GM23338 (cell line): ENCODE measurements around the gene GRM4.
A peak's percentile ranks its signal among the peaks of the same experiment; 100 is the strongest.

Source experiments
- CREB1 ChIP-seq: fragments of 250-450 bp; sonication (Bioruptor Pico); IDR thresholded peaks from 2 replicates; pipeline ENCODE4 v1.5.0; 2020; ENCODE audit warnings: low read depth, mild to moderate bottlenecking, moderate library complexity
- CTCF ChIP-seq, 2 experiments: fragments of 200-600 bp in 1 of 2; sonication (generic) in 1 of 2; conservative IDR thresholded peaks; 2 replicates each; pipeline versions ENCODE4 v1.5.1 to v1.6.1; 2016 to 2017; ENCODE audit warnings: antibody characterized with exemption in 2 of 2, low read depth in 2 of 2, mild to moderate bottlenecking in 2 of 2, moderate library complexity in 1 of 2
- ETS1 ChIP-seq: IDR thresholded peaks from 2 replicates; pipeline ENCODE4 v1.6.1; 2016; ENCODE audit warnings: antibody characterized with exemption
- EZH2 ChIP-seq: fragments of 200-600 bp; sonication (generic); IDR thresholded peaks from one replicate; pipeline ENCODE4 v1.8.0; 2017; ENCODE audit warnings: antibody characterized with exemption, mild to moderate bottlenecking, low read depth; ENCODE audit not compliant: unreplicated experiment
- EZH2phosphoT487 ChIP-seq: fragments of 200-600 bp; sonication (generic); IDR thresholded peaks from one replicate; pipeline ENCODE4 v1.8.1; 2018; ENCODE audit warnings: antibody characterized with exemption; ENCODE audit not compliant: unreplicated experiment
- JUNB ChIP-seq: IDR thresholded peaks from one replicate; pipeline ENCODE4 v1.6.1; 2016; ENCODE audit warnings: antibody characterized with exemption; ENCODE audit not compliant: unreplicated experiment
- POLR2AphosphoS5 ChIP-seq: IDR thresholded peaks from 2 replicates; pipeline ENCODE4 v1.6.1; 2016; ENCODE audit warnings: antibody characterized with exemption, low read depth
- REST ChIP-seq: IDR thresholded peaks from one replicate; pipeline ENCODE4 v1.6.1; 2018; ENCODE audit warnings: antibody characterized with exemption; ENCODE audit not compliant: unreplicated experiment
- STAT1 ChIP-seq: IDR thresholded peaks from one replicate; pipeline ENCODE4 v1.6.1; 2016; ENCODE audit warnings: antibody characterized with exemption; ENCODE audit not compliant: unreplicated experiment
- ZNF114 ChIP-seq: fragments of 250-450 bp; sonication (Bioruptor Pico); IDR thresholded peaks from 2 replicates; pipeline ENCODE4 v1.5.0; 2020; ENCODE audit warnings: mild to moderate bottlenecking, moderate library complexity
- ZNF331 ChIP-seq: fragments of 250-450 bp; sonication (Bioruptor Pico); IDR thresholded peaks from 2 replicates; pipeline ENCODE4 v1.5.0; 2020; ENCODE audit warnings: low read depth, mild to moderate bottlenecking, moderate library complexity
- ZNF462 ChIP-seq: fragments of 250-450 bp; sonication (Bioruptor Pico); IDR thresholded peaks from 2 replicates; pipeline ENCODE4 v1.5.0; 2020; ENCODE audit warnings: mild to moderate bottlenecking, moderate library complexity

- TF ChIP-seq POLR2AphosphoS5, result no peak
- no peak for TF ChIP-seq CTCF (conservative IDR thresholded peaks at IDR 0.05; ENCODE audit: low read depth in 2 of 2)
- TF ChIP-seq EZH2, result no peak
- no peak for TF ChIP-seq EZH2phosphoT487
- TF ChIP-seq REST, result peak; percentile 96
- no peak for TF ChIP-seq ETS1
- TF ChIP-seq CREB1 (CRISPR knock-in tag), result no peak
- TF ChIP-seq STAT1, result no peak
- peak; percentile 11; the same call in 1 of the 2 replicates for TF ChIP-seq ZNF331 (CRISPR knock-in tag)
- TF ChIP-seq ZNF462 (CRISPR knock-in tag), result peak; percentile 61; the same call in 1 of the 2 replicates
- no peak for TF ChIP-seq JUNB
- TF ChIP-seq ZNF114 (CRISPR knock-in tag), result no peak
Observed at GRCh38 chr6:34132486-34133185, 13.3 kb downstream of the GRM4 start.
